ENCODE data around the gene RASAL2.

GRCh38 chr1:178283409-178283808 lies 189.5 kb downstream of the RASAL2 start:
- TF ChIP-seq CTCF (IDR thresholded peaks at IDR 0.05) (no peak), POLR2A (IDR thresholded peaks at IDR 0.05) (no peak)

Measured in adrenal gland (tissue), 5 donors.